GM12892 (cell line): ENCODE measurements around the gene PLAA.

Experiments
- POLR2A ChIP-seq: IDR thresholded peaks from 2 replicates; pipeline ENCODE4 v1.6.1; 2011; ENCODE audit warnings: low read depth, low read length, control low read depth
- POLR2AphosphoS5 ChIP-seq: IDR thresholded peaks from 2 replicates; pipeline ENCODE4 v1.6.1; 2011; ENCODE audit warnings: low read depth, low read length, control low read depth
- TAF1 ChIP-seq: IDR thresholded peaks from 2 replicates; pipeline ENCODE4 v1.6.1; 2011; ENCODE audit warnings: low read depth, mild to moderate bottlenecking, control low read depth, low read length, borderline replicate concordance

DNA sequence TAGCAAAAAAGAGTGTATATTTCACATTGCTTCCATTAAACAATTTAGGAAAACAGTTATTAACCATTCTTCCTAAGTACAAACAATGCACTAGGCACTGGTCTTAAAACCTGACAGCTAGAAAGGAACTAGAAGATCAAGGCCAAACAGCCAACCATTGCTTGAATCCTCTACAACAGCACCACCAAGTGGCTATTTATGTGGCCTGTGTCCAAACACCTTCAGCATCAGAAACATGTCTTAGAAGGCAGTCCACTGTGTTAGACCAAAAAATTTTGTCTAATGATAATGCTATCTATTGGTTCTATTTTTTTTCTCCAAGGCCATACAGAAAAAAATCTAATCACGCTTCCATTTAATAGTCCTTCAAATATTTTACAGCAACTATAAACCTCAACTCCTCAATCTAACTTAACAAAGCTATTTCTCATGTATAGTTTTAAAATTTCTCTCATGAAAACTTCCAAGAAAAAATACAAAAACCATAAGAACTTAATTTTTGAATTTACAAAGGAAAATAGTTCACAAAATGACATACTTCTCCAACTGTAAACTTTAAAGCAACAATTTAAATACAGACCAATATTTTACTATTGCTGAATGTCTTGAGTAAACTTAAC is 90.5 kb downstream of the PLAA start:
- TF ChIP-seq TAF1 = no peak
- no peak for TF ChIP-seq POLR2A
- TF ChIP-seq POLR2AphosphoS5 = no peak
